GM23338 (cell line): ENCODE results near the gene CEP350.

Source experiments
- CREB1 ChIP-seq: fragments of 250-450 bp; sonication (Bioruptor Pico); IDR thresholded peaks from 2 replicates; pipeline ENCODE4 v1.5.0; 2020; ENCODE audit warnings: low read depth, mild to moderate bottlenecking, moderate library complexity
- EZH2 ChIP-seq: fragments of 200-600 bp; sonication (generic); IDR thresholded peaks from one replicate; pipeline ENCODE4 v1.8.0; 2017; ENCODE audit warnings: antibody characterized with exemption, mild to moderate bottlenecking, low read depth; ENCODE audit not compliant: unreplicated experiment
- EZH2phosphoT487 ChIP-seq: fragments of 200-600 bp; sonication (generic); IDR thresholded peaks from one replicate; pipeline ENCODE4 v1.8.1; 2018; ENCODE audit warnings: antibody characterized with exemption; ENCODE audit not compliant: unreplicated experiment
- NANOG ChIP-seq: IDR thresholded peaks from 2 replicates; pipeline ENCODE4 v1.6.1; 2016; ENCODE audit warnings: antibody characterized with exemption, borderline replicate concordance
- POLR2AphosphoS5 ChIP-seq: IDR thresholded peaks from 2 replicates; pipeline ENCODE4 v1.6.1; 2016; ENCODE audit warnings: antibody characterized with exemption, low read depth
- TF ChIP-seq, protein P1 (sequence below), 2 experiments: fragments of 200-600 bp in 1 of 2; sonication (generic) in 1 of 2; conservative IDR thresholded peaks; 2 replicates each; pipeline versions ENCODE4 v1.5.1 to v1.6.1; 2016 to 2017; ENCODE audit warnings: antibody characterized with exemption in 2 of 2, low read depth in 2 of 2, mild to moderate bottlenecking in 2 of 2, moderate library complexity in 1 of 2
- TF ChIP-seq, protein P2 (sequence below): IDR thresholded peaks from one replicate; pipeline ENCODE4 v1.6.1; 2018; ENCODE audit warnings: antibody characterized with exemption; ENCODE audit not compliant: unreplicated experiment
- TF ChIP-seq, protein P3 (sequence below): fragments of 250-450 bp; sonication (Bioruptor Pico); IDR thresholded peaks from 2 replicates; pipeline ENCODE4 v1.5.0; 2020; ENCODE audit warnings: mild to moderate bottlenecking, moderate library complexity

DNA sequence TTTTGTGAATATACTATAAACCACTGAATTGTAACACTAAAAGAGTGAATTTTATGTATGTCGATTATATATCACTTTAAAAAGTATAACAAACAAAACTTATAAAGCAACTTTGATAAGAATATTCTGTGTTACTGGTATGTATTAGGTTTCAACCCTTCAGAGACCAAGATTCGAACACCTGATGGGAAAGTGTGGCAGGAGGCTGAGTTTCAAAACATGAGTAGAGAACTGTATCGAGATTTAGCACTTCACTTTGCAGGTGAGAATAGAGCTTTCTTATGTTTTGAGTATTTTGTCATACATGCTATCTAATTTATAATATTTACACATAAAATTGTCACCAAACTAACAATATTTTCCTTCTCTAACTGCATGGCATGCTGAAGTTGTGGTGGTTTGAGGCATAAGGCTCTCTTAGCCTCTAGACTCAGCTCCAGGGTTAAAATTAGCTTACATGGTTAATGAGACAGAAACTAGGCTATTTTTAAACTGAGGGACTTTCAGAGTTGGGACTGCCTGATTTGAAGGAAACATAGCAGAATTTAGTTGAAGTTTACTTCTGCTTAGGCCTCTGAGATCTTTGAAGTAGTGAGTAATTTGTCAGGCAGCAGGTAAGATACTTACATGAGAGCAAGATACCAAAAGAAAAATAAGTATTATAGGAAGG is 48.6 kb downstream of the CEP350 start:
- TF ChIP-seq, protein P1, sequence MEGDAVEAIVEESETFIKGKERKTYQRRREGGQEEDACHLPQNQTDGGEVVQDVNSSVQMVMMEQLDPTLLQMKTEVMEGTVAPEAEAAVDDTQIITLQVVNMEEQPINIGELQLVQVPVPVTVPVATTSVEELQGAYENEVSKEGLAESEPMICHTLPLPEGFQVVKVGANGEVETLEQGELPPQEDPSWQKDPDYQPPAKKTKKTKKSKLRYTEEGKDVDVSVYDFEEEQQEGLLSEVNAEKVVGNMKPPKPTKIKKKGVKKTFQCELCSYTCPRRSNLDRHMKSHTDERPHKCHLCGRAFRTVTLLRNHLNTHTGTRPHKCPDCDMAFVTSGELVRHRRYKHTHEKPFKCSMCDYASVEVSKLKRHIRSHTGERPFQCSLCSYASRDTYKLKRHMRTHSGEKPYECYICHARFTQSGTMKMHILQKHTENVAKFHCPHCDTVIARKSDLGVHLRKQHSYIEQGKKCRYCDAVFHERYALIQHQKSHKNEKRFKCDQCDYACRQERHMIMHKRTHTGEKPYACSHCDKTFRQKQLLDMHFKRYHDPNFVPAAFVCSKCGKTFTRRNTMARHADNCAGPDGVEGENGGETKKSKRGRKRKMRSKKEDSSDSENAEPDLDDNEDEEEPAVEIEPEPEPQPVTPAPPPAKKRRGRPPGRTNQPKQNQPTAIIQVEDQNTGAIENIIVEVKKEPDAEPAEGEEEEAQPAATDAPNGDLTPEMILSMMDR (conservative IDR thresholded peaks at IDR 0.05; ENCODE audit: low read depth in 2 of 2) = no peak
- no peak for TF ChIP-seq EZH2phosphoT487
- TF ChIP-seq POLR2AphosphoS5 = no peak
- TF ChIP-seq EZH2 = no peak
- TF ChIP-seq, protein P2, sequence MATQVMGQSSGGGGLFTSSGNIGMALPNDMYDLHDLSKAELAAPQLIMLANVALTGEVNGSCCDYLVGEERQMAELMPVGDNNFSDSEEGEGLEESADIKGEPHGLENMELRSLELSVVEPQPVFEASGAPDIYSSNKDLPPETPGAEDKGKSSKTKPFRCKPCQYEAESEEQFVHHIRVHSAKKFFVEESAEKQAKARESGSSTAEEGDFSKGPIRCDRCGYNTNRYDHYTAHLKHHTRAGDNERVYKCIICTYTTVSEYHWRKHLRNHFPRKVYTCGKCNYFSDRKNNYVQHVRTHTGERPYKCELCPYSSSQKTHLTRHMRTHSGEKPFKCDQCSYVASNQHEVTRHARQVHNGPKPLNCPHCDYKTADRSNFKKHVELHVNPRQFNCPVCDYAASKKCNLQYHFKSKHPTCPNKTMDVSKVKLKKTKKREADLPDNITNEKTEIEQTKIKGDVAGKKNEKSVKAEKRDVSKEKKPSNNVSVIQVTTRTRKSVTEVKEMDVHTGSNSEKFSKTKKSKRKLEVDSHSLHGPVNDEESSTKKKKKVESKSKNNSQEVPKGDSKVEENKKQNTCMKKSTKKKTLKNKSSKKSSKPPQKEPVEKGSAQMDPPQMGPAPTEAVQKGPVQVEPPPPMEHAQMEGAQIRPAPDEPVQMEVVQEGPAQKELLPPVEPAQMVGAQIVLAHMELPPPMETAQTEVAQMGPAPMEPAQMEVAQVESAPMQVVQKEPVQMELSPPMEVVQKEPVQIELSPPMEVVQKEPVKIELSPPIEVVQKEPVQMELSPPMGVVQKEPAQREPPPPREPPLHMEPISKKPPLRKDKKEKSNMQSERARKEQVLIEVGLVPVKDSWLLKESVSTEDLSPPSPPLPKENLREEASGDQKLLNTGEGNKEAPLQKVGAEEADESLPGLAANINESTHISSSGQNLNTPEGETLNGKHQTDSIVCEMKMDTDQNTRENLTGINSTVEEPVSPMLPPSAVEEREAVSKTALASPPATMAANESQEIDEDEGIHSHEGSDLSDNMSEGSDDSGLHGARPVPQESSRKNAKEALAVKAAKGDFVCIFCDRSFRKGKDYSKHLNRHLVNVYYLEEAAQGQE = no peak
- TF ChIP-seq, protein P3, sequence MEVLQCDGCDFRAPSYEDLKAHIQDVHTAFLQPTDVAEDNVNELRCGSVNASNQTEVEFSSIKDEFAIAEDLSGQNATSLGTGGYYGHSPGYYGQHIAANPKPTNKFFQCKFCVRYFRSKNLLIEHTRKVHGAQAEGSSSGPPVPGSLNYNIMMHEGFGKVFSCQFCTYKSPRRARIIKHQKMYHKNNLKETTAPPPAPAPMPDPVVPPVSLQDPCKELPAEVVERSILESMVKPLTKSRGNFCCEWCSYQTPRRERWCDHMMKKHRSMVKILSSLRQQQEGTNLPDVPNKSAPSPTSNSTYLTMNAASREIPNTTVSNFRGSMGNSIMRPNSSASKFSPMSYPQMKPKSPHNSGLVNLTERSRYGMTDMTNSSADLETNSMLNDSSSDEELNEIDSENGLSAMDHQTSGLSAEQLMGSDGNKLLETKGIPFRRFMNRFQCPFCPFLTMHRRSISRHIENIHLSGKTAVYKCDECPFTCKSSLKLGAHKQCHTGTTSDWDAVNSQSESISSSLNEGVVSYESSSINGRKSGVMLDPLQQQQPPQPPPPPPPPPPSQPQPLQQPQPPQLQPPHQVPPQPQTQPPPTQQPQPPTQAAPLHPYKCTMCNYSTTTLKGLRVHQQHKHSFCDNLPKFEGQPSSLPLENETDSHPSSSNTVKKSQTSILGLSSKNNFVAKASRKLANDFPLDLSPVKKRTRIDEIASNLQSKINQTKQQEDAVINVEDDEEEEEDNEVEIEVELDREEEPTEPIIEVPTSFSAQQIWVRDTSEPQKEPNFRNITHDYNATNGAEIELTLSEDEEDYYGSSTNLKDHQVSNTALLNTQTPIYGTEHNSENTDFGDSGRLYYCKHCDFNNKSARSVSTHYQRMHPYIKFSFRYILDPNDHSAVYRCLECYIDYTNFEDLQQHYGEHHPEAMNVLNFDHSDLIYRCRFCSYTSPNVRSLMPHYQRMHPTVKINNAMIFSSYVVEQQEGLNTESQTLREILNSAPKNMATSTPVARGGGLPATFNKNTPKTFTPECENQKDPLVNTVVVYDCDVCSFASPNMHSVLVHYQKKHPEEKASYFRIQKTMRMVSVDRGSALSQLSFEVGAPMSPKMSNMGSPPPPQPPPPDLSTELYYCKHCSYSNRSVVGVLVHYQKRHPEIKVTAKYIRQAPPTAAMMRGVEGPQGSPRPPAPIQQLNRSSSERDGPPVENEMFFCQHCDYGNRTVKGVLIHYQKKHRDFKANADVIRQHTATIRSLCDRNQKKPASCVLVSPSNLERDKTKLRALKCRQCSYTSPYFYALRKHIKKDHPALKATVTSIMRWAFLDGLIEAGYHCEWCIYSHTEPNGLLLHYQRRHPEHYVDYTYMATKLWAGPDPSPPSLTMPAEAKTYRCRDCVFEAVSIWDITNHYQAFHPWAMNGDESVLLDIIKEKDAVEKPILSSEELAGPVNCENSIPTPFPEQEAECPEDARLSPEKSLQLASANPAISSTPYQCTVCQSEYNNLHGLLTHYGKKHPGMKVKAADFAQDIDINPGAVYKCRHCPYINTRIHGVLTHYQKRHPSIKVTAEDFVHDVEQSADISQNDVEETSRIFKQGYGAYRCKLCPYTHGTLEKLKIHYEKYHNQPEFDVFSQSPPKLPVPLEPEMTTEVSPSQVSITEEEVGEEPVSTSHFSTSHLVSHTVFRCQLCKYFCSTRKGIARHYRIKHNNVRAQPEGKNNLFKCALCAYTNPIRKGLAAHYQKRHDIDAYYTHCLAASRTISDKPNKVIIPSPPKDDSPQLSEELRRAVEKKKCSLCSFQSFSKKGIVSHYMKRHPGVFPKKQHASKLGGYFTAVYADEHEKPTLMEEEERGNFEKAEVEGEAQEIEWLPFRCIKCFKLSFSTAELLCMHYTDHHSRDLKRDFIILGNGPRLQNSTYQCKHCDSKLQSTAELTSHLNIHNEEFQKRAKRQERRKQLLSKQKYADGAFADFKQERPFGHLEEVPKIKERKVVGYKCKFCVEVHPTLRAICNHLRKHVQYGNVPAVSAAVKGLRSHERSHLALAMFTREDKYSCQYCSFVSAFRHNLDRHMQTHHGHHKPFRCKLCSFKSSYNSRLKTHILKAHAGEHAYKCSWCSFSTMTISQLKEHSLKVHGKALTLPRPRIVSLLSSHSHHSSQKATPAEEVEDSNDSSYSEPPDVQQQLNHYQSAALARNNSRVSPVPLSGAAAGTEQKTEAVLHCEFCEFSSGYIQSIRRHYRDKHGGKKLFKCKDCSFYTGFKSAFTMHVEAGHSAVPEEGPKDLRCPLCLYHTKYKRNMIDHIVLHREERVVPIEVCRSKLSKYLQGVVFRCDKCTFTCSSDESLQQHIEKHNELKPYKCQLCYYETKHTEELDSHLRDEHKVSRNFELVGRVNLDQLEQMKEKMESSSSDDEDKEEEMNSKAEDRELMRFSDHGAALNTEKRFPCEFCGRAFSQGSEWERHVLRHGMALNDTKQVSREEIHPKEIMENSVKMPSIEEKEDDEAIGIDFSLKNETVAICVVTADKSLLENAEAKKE = no peak
- TF ChIP-seq CREB1 (CRISPR knock-in tag) = no peak
- no peak for TF ChIP-seq NANOG
